Fibroblast of lung (primary cell): ENCODE data around the gene TMEM203. TPM values are rescaled to one million over a fixed set of nuclear protein-coding genes. Genes with fewer than 3 reads are reported as not detected.

Experiments
- DNase-seq, 2 donors: peaks; one replicate each; pipeline versions ENCODE4 v3.0.0 to v3.0.0-alpha.2; 2010; ENCODE audit warnings: low read depth in 2 of 2
- H2AFZ ChIP-seq: 2 replicates; pipeline ENCODE4 v1.5.1; 2012; ENCODE audit warnings: low read length, control low read depth, inconsistent platforms
- H3K27ac ChIP-seq: 2 replicates; pipeline ENCODE4 v1.5.1; 2011; ENCODE audit warnings: low read length, control low read depth; ENCODE audit not compliant: insufficient read depth
- H3K27me3 ChIP-seq: 2 replicates; pipeline ENCODE4 v1.5.1; 2011; ENCODE audit warnings: mild to moderate bottlenecking, low read length; ENCODE audit not compliant: control insufficient read depth, insufficient read depth
- H3K36me3 ChIP-seq: 2 replicates; pipeline ENCODE4 v1.5.1; 2011; ENCODE audit warnings: low read length; ENCODE audit not compliant: control insufficient read depth, insufficient read depth
- H3K4me1 ChIP-seq: 2 replicates; pipeline ENCODE4 v1.5.1; 2011; ENCODE audit warnings: low read length; ENCODE audit not compliant: control insufficient read depth, insufficient read depth; ENCODE audit errors: extremely low read depth
- H3K4me2 ChIP-seq: 2 replicates; pipeline ENCODE4 v1.5.1; 2011; ENCODE audit warnings: low read length, control low read depth; ENCODE audit not compliant: insufficient read depth; ENCODE audit errors: extremely low read depth
- H3K4me3 ChIP-seq, 4 experiments: fragments of 200-600 bp in 1 of 4; sonication (generic) in 1 of 4; replicated peaks in 1 of 4; 2 replicates each; pipeline ENCODE4 v1.5.1; 2011 to 2016; ENCODE audit warnings: low read length in 4 of 4, low read depth in 3 of 4, mild to moderate bottlenecking in 3 of 4, control low read depth in 2 of 4, inconsistent platforms in 1 of 4, mixed read lengths in 1 of 4; ENCODE audit not compliant: insufficient read depth in 1 of 4; ENCODE audit errors: control extremely low read depth in 1 of 4
- H3K79me2 ChIP-seq: 2 replicates; pipeline ENCODE4 v1.5.1; 2012; ENCODE audit warnings: mild to moderate bottlenecking, low read length, inconsistent platforms; ENCODE audit not compliant: control insufficient read depth, insufficient read depth
- H3K9ac ChIP-seq: 2 replicates; pipeline ENCODE4 v1.5.1; 2011; ENCODE audit warnings: mild to moderate bottlenecking, low read length, control low read depth; ENCODE audit not compliant: insufficient read depth
- H3K9me3 ChIP-seq: 2 replicates; pipeline ENCODE4 v1.5.1; 2012; ENCODE audit warnings: low read depth, low read length; ENCODE audit not compliant: control insufficient read depth, insufficient read depth
- H4K20me1 ChIP-seq: 2 replicates; pipeline ENCODE4 v1.5.1; 2011; ENCODE audit warnings: low read length; ENCODE audit not compliant: control insufficient read depth, insufficient read depth; ENCODE audit errors: extremely low read depth
- CTCF ChIP-seq, 2 donors: IDR thresholded peaks in 1 of 2; conservative IDR thresholded peaks in 1 of 2; 1 replicate in 1 of 2; 2 replicates in 1 of 2; pipeline ENCODE4 v1.5.1; 2011 to 2012; ENCODE audit warnings: low read length in 2 of 2, control low read depth in 1 of 2, inconsistent platforms in 1 of 2, low read depth in 1 of 2, mild to moderate bottlenecking in 1 of 2
- EZH2 ChIP-seq: IDR thresholded peaks from 2 replicates; pipeline ENCODE4 v1.5.1; 2012; ENCODE audit warnings: low read length, control low read depth, mild to moderate bottlenecking; ENCODE audit errors: missing control alignments
- polyA plus RNA-seq, 2 donors: library from polyadenylated mRNA; depleted of rRNA in 1 of 2; stranded (reverse) in 1 of 2; unstranded in 1 of 2; fragments of >200 nt; gene quantifications; 2 replicates each; pipeline ENCODE4 v1.2.1, GENCODE V29; 2011 to 2012; ENCODE audit warnings: missing spikeins in 1 of 2
- total RNA-seq: library from RNA; depleted of rRNA; stranded (reverse); fragments of >200 nt; gene quantifications from 2 replicates; pipeline ENCODE4 v1.2.1, GENCODE V29; 2014

The TMEM203 gene
- total and polyA plus RNA-seq, 2 donors (not counting 1 experiment from before 2014, with no cell fraction given), result 36.3 to 38.6 TPM

- Histone ChIP-seq H3K4me3 (no peak overlapping the region), H3K4me2 (no peak overlapping the region), H4K20me1 (no peaks in the 10 kb centered on the region), H3K27me3 (no peaks in the 10 kb centered on the region), H3K79me2 (peaks cover 16% of the 10 kb centered on the region), H3K9me3 (no peaks in the 10 kb centered on the region), H3K36me3 (peaks cover 15% of the 10 kb centered on the region), H3K27ac (no peak overlapping the region), H2AFZ (no peak overlapping the region), H3K9ac (no peak overlapping the region), H3K4me1 (peaks cover 4% of the 10 kb centered on the region)
- TF ChIP-seq CTCF (conservative IDR thresholded peaks at IDR 0.05 in 1 of 2, IDR thresholded peaks at IDR 0.05 in 1 of 2; ENCODE audit: low read depth in 1 of 2, low read length in 2 of 2) (no peak), EZH2 (no peak)
- DNase-seq, result no peak
These were observed 10.5 kb downstream of the TMEM203 start for GRCh38 chr9:137194909-137195308.

- no peaks in the 10 kb centered on the region for H4K20me1 ChIP-seq
These were observed 11.1 kb downstream of the TMEM203 start for GRCh38 chr9:137194388-137194787.

GRCh38 chr9:137193771-137194170 is 11.7 kb downstream of the TMEM203 start:
- Histone ChIP-seq H3K79me2 (peaks cover 22% of the 10 kb centered on the region), H3K27ac (no peak overlapping the region), H3K27me3 (no peaks in the 10 kb centered on the region), H3K4me3 (no peak overlapping the region), H2AFZ (no peak overlapping the region), H3K4me1 (peaks cover 8% of the 10 kb centered on the region), H3K4me2 (no peak overlapping the region), H3K9me3 (no peaks in the 10 kb centered on the region), H4K20me1 (no peaks in the 10 kb centered on the region), H3K9ac (no peak overlapping the region), H3K36me3 (peaks cover 15% of the 10 kb centered on the region)
- no peak for DNase-seq
- TF ChIP-seq EZH2, result no peak
- no peak for TF ChIP-seq CTCF (conservative IDR thresholded peaks at IDR 0.05 in 1 of 2, IDR thresholded peaks at IDR 0.05 in 1 of 2; ENCODE audit: low read depth in 1 of 2, low read length in 2 of 2)

More at GRCh38 chr9:137194388-137194787, 11.1 kb downstream of the TMEM203 start:
- no peak for TF ChIP-seq CTCF (conservative IDR thresholded peaks at IDR 0.05 in 1 of 2, IDR thresholded peaks at IDR 0.05 in 1 of 2; ENCODE audit: low read depth in 1 of 2, low read length in 2 of 2)
- no peak for TF ChIP-seq EZH2
- Histone ChIP-seq H3K9me3 (no peaks in the 10 kb centered on the region), H3K36me3 (peaks cover 15% of the 10 kb centered on the region), H3K27ac (no peak overlapping the region), H2AFZ (no peak overlapping the region), H3K4me1 (peaks cover 9% of the 10 kb centered on the region), H3K9ac (no peak overlapping the region), H3K79me2 (peaks cover 21% of the 10 kb centered on the region), H3K4me3 (no peak overlapping the region), H3K4me2 (no peak overlapping the region), H3K27me3 (no peaks in the 10 kb centered on the region)
- no peak for DNase-seq
